SW480 (cell line): ENCODE results near the gene CHRM4.

Experiments used
- DNase-seq: peaks from one replicate; pipeline ENCODE4 v3.0.0-alpha.2; 2016; ENCODE audit warnings: low spot score

The CHRM4 gene

DNA sequence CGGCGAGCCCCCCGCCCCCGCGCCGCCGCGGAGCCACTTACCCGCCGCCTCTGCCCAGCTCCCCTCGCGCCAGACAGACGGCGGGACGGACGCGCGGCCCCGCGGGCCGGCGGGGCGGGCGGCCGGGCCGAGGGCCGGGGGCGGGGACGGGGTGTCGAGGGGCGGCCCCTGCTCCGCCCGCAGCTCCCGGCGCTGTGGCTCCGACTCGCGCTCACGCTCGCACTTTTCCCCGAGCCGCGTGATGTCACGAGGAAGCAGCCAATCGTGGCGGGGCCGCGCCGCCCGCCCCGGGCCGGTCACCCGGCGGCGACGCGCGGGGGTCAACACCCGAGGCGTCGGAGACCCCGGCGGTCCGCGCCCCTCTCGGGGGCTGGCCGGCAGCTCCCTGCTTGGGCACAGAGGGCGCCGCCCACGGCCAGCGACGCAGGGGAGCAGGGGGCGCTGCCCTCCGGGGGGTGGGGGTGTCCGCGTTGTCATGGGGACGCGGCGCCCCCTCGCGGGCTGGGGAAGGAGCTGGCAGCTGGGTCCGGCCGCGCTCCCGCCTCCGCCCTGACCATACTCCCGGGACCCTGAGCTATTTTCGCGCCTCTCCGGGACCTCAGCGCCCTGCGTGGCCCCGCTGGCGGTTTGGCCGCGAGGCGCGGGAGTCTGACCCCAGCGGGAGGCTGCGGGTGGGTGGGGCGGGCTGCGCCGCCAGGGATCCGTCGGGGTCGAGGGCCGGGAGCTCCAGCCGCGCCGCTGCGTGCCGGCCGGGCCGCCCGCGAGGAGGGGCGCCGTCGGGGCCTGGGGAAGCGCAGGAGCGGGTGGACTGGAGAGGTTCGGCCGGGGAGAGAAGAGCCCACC, at the start of gene CHRM4:
TSS of gene CHRM4 (minus strand) at position 199 of the 843 bp plus-strand sequence. CDS start 5,219 bp downstream, outside the sequence.
- DNase-seq, result peak; percentile 46

DNA sequence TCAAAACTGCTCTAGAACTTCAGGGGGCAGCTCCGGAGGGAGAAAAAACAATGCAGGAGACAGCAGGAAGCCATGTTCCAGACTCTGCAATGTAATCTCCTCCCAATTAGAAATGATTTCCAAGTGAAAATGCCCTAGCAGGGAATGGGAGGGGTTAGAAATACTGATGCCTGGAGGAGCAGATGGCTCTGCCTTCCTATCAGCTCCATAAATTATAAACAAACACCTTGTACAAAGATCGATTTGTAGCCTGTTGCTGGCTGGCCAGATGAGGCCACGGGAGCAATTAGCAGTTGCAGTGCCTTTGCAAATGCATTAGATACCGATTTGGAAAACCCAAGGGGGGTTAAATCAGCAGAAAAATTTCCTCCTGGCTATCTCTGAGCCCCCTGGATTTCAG, 46.6 kb upstream of the CHRM4 start:
- no peak for DNase-seq

DNA sequence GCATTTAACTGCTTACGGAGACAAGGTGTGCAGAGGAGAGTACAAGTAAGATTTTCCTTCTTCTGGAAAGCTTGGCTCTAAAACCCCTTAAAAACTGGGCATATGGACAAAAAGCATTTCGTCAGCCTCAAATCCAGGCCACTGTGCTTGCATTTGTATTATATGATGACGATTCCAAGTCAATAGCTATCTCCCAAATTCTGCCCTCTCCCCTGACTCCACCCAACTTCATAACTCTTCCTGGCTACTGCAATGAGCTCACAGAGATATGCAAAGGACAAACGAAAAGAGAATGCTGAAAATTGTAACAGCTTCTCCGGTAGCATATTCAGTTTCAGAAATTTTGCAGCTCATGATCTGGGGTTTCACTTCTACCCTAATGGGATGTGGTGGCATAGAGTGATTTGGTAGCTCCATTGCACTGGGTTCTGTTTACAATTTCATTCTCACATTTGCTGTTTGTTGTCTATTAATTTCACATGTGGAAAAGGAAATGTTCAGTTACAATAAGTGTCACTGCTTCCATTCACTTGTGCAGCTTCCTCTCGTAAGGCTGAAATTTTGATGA, 45.6 kb upstream of the CHRM4 start:
- no peak for DNase-seq

DNA sequence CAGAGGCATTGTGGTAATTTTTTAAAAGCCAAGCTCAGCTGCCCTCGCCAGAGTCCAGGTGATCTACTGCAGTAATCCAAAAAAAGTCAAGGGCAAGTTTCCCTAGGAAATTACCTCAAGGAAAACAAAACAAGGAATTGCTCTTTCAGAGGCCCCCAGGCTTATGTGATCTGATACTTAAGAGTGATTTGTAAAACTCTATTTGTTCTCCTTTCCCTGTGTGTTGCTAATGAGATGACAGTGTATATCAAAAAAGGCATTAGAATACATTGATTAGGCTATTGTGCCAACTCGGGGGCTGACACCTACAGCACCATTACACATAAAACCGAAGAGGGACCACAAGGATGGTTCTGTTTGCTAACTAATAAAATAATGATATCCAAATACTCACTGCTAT, 44.5 kb upstream of the CHRM4 start:
- no peak for DNase-seq

DNA sequence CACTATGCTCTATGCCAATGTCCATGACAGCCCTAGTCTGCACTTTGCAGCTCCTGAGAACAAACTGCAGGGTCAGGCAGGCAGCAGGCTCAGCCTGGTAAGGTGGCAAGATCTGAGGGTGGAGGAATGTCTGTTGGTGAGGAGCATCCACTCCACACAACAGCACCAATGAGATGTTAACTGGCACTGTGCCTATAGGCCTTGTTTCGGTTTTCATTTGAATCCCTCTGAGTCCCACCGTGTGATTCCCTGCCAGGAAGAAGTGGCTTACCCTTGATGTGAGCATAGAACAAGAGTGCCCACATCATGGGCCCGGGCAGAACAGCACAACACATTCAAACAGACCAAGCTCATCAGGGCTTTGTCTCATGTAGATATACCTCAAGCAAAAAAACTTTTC, 44.1 kb upstream of the CHRM4 start:
- no peak for DNase-seq

DNA sequence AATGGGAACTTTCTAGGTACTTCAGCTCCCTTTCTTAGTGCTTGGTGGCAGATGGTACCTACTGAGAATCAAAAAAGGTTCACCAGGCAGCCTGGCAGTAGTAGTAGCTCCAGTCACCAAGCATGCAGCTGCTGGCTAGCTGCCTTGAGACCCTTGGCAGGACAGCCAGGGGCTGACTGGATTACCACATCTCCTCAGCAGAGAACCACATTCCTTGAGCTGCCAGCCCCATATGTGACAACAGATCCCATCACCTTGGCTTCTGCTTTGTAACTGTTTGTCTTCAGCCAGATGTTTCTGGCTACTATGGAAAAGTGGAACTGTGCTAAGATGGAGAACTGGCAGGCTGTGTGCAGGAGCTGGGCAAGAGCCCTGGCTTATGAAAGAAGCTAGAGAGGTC, 39.6 kb upstream of the CHRM4 start:
- no peak for DNase-seq

DNA sequence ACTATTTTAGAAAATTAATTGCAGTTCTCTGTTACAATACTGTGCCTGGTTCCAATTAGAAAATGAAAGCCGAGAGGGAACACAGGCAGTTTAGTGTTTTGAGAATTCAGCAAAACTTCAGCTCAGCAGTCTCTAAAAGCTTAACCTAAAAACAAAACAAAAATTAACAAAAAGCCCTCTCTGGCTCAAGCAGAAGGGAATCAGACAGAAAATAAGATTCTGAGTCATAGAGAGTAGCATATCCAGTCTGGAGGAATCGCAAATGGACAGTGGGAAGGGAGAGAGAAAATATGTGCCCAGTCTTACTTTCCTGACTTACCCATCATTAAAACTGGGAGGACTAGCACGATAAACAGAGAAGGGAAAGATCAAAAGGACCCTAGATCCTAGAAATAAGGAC, 38.1 kb upstream of the CHRM4 start:
- no peak for DNase-seq

DNA sequence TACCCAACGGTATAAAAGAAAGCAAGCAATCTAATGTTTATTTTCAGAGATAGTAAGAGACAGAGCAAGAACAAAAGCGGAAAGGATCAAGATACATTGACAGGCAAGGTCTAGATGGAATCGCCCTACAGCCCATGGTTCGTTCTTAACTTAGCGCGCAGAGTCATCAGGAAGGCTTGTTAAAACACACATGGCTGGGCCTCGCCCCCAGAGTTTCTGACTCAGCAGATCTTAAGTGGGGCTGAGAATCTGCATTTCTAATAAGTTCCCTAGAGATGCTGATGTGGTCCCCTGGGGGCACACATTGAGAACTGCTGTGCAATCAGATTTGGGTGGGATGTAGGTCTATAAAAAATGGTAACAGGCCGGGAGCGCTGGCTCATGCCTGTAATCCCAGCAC, 35.8 kb upstream of the CHRM4 start:
- no peak for DNase-seq

DNA sequence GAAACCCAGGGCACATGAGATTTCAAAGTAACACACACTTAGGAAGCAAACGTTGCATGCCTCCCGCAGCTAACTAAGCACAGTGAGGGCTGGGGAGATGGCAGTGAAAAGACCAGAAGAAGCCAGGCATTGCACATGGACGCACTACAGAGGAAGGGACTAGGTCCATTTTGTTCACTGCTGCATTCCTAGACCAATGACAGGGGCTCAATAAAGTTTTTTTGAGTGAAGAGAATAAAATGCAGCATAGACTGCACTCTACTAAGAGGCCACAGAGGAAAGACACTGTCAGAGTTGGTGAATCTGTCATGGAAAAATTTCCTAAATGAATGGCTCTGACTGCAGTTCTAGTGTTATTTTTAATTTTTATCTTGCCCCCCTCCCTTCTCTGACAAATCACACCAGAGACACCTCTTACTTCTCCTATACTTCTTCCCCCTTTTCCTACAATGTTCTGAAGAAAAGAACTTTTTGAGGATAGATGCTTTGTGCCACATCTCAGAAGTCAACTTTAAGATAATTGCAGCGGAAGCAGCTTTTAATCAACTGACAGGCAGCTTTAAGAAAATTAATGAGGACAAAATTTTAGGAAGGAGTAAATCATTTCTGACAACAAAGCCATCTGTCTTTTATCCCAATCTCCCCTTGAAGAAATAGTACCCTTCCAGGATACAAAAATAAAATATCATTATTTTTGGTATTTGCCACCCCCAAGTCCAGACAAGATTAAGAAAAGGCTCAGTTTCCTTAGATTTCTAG, 34.8 kb upstream of the CHRM4 start:
- no peak for DNase-seq

DNA sequence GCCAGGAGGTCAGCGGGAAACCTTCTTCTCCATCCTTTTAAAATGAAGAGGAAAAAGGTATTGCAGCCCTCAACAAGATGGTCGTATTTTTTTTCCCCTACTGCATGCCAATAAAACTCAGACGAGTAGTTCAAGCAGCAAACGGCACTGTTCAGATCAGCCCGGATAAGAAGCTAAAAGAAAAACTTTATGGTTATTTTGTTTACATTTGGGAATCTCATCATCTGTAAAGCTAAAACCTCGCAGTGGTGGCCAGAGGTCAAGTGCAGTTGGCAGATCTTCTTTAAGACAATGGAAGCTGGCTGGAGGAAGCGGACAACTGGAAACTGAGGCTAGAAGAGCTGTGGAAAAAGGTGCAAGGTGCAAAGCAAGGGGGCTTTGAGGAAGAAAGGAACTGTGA, 31.0 kb upstream of the CHRM4 start:
- DNase-seq, result no peak

DNA sequence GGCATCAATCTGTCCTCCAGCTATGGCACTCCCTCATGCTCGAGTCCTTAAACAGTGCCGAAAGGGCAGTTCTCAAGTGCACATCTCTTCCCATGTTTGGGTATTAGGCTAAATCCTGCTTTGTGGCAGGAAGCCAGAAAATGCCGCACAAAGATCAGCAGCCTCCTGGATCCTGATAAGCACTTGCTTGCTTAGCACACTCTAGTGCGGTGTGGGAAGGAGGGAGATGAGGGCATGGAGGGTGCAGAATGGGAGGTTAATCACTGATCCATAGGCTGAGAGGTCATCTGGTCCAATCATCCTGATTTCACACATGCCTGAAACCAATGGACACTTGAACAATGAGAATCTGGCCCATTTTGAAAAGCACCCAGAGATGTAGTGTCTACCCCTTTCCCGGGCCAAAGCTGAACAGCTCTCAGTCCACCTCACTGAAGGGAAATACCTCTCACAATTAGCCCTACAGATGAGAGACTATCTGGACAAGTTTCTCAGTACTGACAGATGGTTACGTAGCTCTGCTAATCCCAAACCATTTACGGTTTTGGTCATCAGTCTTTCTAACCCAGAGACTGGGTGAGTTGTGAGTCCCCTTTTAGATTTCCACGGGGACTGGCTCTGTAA, 29.8 kb upstream of the CHRM4 start:
- no peak for DNase-seq

DNA sequence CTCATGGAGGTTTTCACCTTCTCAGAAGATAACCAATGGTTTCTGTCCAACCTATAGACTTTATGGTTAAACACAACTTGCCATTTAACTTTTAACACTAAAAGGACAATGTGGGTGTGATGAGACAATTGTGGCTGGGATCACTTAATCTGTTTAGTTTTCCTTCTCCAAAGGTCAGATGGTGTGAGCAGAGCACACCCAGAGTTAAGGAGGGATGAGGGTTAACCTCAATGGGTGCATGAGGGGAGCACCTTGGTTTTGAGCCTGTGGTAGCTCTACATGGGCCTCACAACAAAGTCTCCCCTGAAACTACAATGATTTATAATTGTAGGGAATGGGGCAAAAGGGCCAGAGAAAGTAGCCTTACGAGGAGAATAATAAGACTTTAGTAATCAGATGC, 28.9 kb upstream of the CHRM4 start:
- DNase-seq, result no peak

DNA sequence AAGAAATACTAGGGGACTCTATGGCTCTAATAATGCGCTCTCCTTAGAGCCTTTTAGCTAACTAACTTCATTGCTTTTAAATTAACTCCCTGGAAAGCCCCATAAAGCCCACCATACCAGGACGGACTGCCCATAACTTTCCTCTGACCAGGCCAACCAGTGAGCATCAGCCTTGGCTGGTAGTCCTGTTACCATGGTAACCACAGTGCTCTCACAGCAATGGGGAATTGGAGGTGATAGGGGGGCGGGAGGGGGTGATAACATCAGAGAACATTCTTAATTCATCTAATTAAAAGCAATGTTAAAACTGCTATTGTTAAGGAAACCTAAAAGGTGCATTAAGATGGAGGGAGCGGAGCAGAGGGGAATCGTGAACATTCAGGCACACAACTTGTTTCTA, 27.2 kb upstream of the CHRM4 start:
- DNase-seq, result no peak

DNA sequence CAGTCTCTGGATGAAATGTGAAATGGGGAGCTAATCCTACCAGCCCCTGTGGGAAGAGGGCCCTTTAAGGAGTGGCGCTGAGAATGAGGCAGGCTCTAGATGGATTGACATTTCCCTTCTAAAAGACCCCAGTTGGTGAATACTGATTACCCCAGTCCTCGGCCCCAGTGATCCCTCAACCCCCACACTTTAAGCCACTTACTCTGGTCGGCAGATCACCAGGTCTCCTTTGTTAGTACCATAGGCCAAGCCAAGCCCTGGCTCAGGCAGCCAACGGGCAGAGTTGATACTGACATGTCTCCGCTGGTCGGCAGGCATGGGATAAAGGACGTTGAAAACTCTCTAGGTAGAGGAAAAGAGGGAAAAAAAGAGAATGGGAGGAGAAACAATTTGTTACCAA, 26.1 kb upstream of the CHRM4 start:
- no peak for DNase-seq

DNA sequence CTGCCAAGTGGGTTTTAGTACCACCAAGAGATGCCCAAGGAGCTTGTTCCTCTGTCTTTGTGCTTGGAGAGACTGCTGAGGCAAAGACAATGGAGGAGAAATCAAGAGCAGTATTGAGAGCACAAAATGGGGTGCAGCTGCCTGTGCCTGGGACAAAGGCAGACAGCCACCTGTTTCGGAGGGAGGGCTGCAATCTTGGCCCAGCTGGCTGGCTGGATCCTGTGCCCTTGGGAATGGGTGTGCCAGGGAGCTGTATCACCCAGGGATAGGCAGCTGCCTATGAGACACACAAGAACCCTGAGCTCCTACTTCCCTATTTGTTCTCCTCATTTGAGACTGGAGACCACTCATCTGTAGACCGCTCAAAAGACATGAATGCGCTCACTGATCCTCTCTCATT, 23.3 kb upstream of the CHRM4 start:
- no peak for DNase-seq

DNA sequence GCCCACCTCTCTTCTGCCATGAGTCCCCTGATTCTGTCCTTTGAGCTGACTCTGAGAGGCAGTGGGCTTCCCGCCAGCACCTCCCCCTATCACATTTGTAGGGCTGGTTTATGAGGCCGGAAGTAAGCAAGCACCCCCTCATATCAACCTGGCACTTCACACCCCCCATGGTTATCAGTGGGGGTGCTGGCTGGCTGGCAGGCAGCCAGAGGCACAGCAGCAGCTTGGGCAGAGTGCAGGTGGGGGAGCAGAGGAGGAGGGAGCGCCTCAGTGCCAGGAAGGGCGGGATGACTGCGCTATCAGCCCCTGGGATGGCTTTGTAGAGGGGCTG, 22.9 kb upstream of the CHRM4 start:
- DNase-seq, result no peak

DNA sequence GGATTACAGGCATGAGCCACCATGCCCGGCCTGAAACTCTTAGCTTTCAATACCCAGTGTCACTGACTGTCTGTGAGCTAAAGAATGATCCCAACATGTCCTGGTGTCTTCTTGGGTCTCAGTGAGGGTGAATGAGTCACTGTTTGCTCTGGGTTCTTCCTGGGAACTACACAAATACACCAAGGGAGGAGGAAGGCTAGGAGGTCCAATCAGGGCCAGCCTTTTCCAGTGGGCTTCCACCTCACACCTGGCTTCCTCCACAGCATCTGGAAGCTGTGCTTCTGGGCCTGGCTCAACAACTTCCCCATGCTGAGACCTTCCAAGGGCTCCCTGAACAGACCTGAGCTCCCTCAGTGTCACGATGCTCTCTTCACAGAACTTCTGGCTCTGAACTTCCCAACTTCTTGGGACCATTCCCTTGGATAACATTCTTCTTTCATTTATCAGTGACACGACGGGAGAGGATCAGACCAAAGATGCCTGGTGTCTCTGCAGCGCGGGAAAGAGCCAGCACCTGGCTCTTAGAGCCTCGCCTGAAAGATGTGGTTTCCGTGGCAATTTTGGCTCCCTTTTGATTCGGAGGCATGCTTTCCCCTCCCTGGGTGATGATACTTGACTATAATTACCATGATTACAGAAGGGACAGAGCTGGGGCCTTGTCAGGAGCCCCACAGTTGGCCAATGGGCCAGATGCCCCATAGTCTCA, 22.3 kb upstream of the CHRM4 start:
- DNase-seq, result no peak

DNA sequence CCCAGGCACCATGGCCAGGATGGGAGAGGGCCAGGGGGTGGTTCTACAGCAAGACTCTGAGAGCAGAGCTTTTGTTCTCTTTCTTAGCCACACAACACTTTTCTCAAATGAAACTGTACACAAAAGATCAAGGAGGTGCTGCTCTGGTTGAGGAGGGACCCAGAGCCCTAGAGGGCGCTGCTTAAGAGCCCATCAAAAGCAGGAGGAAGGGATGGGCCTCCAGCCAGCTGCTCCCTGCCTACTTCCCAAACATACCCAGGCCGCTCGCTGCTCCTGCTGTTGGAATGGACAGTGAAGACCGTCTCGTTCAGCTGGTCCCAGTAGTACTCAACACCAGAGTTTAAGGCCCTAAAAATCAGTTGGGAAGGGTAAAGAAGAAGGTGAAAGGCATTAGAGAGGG, 18.4 kb upstream of the CHRM4 start:
- DNase-seq, result no peak

DNA sequence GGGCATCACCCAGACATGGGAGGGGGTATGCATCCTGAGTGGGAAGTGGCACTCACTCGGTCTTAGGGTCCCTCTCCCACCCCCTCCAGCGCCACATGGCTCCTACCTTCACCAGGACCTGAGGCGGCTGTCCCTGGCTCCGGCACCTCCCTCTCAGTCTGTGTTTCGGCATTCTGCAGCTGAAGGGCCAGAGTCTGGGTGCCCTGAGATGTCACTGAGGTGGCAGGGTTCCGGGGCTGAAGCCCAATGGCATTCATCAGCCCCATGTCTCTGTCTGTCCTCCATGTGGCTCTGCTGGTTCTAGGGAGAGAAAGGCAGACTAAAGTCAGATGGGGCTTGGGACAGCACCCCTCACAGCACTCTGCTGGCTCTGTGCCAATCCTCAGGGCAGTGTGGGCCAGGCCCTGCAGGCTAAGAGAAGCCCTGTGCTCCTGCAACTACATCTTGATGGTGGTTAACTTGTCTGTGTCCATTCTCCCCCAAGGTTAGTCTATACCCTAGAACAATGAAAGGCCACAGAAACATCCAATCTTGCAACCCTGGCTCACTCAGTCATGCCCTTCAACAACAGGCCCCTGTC, 16.9 kb upstream of the CHRM4 start:
- no peak for DNase-seq

DNA sequence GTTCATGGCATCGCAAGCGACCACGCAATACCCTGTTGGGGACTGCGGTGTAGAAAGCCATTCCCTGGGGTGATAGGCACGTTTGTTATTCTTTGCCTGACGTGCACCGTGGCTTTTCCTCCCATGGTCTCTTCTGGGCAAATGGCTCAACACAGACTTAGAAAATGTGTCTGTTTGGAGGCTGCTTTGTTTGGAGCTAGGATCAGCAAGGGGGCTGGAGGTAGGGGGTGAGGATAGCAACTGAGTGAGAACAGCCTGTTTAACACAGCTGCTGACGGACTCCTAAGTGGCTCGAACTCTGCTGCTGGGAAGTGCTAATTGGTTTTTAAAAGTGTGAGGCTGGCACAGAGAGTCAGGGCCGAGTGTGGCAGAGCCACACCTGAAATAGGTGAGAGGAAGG, 16.1 kb upstream of the CHRM4 start:
- DNase-seq, result no peak

DNA sequence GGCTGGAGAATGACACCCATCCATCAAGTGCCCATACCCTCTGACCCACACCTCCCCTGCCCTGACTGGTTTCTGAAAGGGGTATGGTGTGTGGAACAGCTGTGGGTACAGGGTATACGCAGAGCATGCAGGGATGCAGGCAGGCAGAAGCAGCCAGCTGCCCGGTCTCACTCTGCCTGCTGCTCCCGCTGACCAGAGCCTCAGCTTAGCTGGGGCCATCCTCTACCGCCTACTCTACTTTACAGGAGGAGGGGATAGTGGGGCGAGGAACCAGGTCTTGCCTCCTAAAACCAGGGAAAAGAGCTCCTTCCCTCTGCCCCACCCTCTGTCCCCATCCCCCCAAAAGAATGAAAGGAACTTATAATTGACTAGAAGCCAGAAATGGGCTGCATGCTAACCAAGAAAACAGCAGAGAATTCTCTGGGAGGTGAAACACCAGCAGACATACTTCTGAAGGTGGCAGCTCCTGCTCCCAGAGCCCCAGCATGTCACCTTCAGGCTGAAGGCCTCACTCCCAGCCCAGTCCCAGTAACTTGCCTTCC, 13.0 kb upstream of the CHRM4 start:
- DNase-seq, result no peak
